ENCODE measurements around the gene TBC1D22B.

The TBC1D22B gene

DNA sequence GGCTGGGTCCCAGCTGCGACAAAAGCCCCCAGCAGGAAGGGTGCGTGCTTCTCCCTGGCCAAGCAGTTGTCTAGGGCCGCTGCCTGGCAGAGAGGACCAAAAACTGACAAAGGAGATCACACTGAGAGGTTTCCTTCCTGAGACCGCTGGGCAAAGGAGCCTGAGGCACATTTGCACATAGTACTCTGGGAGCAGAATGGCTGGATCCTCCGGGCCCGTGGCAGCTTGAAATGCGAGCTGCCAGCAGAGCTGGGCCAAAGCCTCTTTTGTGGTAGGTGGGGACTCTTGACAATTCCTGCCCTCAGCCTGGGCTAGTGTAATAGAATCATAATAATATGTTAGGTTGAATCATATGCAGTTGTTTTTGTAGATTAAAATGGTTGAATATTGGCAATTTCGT lies 63.1 kb downstream of the TBC1D22B start:
- Histone ChIP-seq H3K4me1 (ENCODE audit: insufficient read depth, low read length, poor library complexity, severe bottlenecking) (no peaks in the 10 kb centered on the region), H3K36me3 (ENCODE audit: insufficient read depth, low read length) (peaks cover 70% of the 10 kb centered on the region; the same call in 1 of the 2 replicates), H2AFZ (ENCODE audit: low read length) (no peak overlapping the region), H3K9me3 (ENCODE audit: insufficient read depth, low read depth, low read length) (no peaks in the 10 kb centered on the region), H3K27me3 (ENCODE audit: insufficient read depth, low read length, poor library complexity, severe bottlenecking) (no peaks in the 10 kb centered on the region), H3F3A (ENCODE audit: low read depth) (no peaks in the 10 kb centered on the region), H3K9me2 (replicated peaks; ENCODE audit: low read depth, low read length) (no peaks in the 10 kb centered on the region), H4K20me1 (ENCODE audit: insufficient read depth, low read length, poor library complexity, severe bottlenecking) (no peaks in the 10 kb centered on the region), H3K79me2 (ENCODE audit: insufficient read depth, low read length) (no peaks in the 10 kb centered on the region), H3K9ac (ENCODE audit: low read depth, low read length, poor library complexity, severe bottlenecking) (no peak overlapping the region), H3K4me3 (ENCODE audit: low read length, poor library complexity, severe bottlenecking) (no peak overlapping the region), H3K4me2 (ENCODE audit: low read depth, low read length, poor library complexity, severe bottlenecking) (no peak overlapping the region)
- TF ChIP-seq, protein P1, sequence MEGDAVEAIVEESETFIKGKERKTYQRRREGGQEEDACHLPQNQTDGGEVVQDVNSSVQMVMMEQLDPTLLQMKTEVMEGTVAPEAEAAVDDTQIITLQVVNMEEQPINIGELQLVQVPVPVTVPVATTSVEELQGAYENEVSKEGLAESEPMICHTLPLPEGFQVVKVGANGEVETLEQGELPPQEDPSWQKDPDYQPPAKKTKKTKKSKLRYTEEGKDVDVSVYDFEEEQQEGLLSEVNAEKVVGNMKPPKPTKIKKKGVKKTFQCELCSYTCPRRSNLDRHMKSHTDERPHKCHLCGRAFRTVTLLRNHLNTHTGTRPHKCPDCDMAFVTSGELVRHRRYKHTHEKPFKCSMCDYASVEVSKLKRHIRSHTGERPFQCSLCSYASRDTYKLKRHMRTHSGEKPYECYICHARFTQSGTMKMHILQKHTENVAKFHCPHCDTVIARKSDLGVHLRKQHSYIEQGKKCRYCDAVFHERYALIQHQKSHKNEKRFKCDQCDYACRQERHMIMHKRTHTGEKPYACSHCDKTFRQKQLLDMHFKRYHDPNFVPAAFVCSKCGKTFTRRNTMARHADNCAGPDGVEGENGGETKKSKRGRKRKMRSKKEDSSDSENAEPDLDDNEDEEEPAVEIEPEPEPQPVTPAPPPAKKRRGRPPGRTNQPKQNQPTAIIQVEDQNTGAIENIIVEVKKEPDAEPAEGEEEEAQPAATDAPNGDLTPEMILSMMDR (conservative IDR thresholded peaks at IDR 0.05; ENCODE audit: low read length), result no peak
- no peak for TF ChIP-seq EZH2phosphoT487 (IDR thresholded peaks at IDR 0.05; ENCODE audit: borderline replicate concordance)

- Histone ChIP-seq H3K79me2 (ENCODE audit: insufficient read depth, low read length) (no peaks in the 10 kb centered on the region), H3F3A (ENCODE audit: low read depth) (no peaks in the 10 kb centered on the region), H4K20me1 (ENCODE audit: insufficient read depth, low read length, poor library complexity, severe bottlenecking) (no peaks in the 10 kb centered on the region), H3K9me3 (ENCODE audit: insufficient read depth, low read depth, low read length) (no peaks in the 10 kb centered on the region), H3K9ac (ENCODE audit: low read depth, low read length, poor library complexity, severe bottlenecking) (no peak overlapping the region), H3K4me1 (ENCODE audit: insufficient read depth, low read length, poor library complexity, severe bottlenecking) (no peaks in the 10 kb centered on the region), H3K4me2 (ENCODE audit: low read depth, low read length, poor library complexity, severe bottlenecking) (no peak overlapping the region), H3K9me2 (replicated peaks; ENCODE audit: low read depth, low read length) (no peaks in the 10 kb centered on the region), H3K4me3 (ENCODE audit: low read length, poor library complexity, severe bottlenecking) (no peak overlapping the region), H3K36me3 (ENCODE audit: insufficient read depth, low read length) (peaks cover 66% of the 10 kb centered on the region; the same call in 1 of the 2 replicates), H3K27me3 (ENCODE audit: insufficient read depth, low read length, poor library complexity, severe bottlenecking) (no peaks in the 10 kb centered on the region), H2AFZ (ENCODE audit: low read length) (no peak overlapping the region)
- no peak for TF ChIP-seq EZH2phosphoT487 (IDR thresholded peaks at IDR 0.05; ENCODE audit: borderline replicate concordance)
- TF ChIP-seq, protein P1 (conservative IDR thresholded peaks at IDR 0.05; ENCODE audit: low read length), result no peak
These were observed 63.5 kb downstream of the TBC1D22B start for GRCh38 chr6:37321101-37321500.

DNA sequence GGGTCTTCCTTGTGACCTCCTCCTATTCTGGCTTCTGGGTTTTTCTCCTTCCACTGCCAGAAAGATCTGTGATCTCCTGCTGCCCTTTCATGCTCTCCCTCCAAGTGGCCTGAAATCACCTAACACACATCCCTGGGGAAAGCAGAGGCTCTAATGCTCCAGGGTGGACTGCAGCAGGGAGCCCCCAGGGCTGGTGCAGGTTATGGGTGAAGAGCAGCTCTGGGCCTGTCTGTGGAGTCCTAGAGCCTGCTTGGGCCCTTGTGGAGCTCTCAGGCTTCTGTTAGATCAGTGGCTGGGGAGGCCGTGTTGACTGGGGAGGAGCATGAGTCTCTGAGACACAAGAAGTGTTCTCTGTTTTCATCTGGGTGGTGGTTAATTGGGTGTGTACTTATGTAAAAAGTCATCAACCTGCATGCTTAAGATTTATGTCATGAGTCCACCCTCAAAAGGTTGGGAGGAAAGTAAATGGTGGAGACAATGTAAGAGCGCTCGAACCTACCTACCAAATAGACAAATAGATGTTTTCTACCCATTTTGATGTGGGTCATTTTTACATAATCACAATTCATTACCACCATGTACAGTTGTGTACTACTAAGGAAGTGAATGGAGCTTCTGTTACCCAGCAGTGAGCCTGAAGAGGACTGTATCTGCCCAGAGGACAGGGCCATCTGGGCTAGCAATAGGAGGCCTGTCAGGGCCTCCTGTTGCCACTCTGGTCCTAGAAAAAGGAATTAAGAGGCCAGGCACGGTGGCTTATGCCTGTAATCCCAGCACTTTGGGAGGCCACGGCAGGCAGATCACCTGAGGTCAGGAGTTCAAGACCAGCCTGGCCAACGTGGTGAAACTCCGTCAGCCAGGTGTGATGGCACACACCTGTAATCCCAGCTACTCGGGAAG lies 64.2 kb downstream of the TBC1D22B start:
- Histone ChIP-seq H3K9me3 (ENCODE audit: insufficient read depth, low read depth, low read length) (no peaks in the 10 kb centered on the region), H3K79me2 (ENCODE audit: insufficient read depth, low read length) (no peaks in the 10 kb centered on the region), H3K9me2 (replicated peaks; ENCODE audit: low read depth, low read length) (no peaks in the 10 kb centered on the region), H3F3A (ENCODE audit: low read depth) (no peaks in the 10 kb centered on the region), H4K20me1 (ENCODE audit: insufficient read depth, low read length, poor library complexity, severe bottlenecking) (no peaks in the 10 kb centered on the region), H3K27me3 (ENCODE audit: insufficient read depth, low read length, poor library complexity, severe bottlenecking) (no peaks in the 10 kb centered on the region), H3K4me1 (ENCODE audit: insufficient read depth, low read length, poor library complexity, severe bottlenecking) (no peaks in the 10 kb centered on the region), H3K9ac (ENCODE audit: low read depth, low read length, poor library complexity, severe bottlenecking) (no peak overlapping the region), H3K36me3 (ENCODE audit: insufficient read depth, low read length) (peaks cover 59% of the 10 kb centered on the region; the same call in 1 of the 2 replicates), H3K4me3 (ENCODE audit: low read length, poor library complexity, severe bottlenecking) (no peak overlapping the region), H3K4me2 (ENCODE audit: low read depth, low read length, poor library complexity, severe bottlenecking) (no peak overlapping the region), H2AFZ (ENCODE audit: low read length) (no peak overlapping the region)
- TF ChIP-seq, protein P1 (conservative IDR thresholded peaks at IDR 0.05; ENCODE audit: low read length), result no peak
- no peak for TF ChIP-seq EZH2phosphoT487 (IDR thresholded peaks at IDR 0.05; ENCODE audit: borderline replicate concordance)

Data from Loucy (cell line).